Lower leg skin (tissue), 4 donors: ENCODE data around the gene HNRNPC. TPM values are rescaled to one million over a fixed set of nuclear protein-coding genes. Genes with fewer than 3 reads are reported as not detected.
"Not testable (repeated sequence)": the region's sequence is repeated elsewhere in the genome, so short reads cannot be mapped to it uniquely, and the experiment has no call there.

ENCODE experiments used
- DNase-seq, 2 donors: peaks; one replicate each; pipeline ENCODE4 v3.0.0-alpha.2; 2019; ENCODE audit warnings: low spot score in 2 of 2
- H3K4me3 ChIP-seq: fragments of 200-600 bp; sonication (generic); 2 replicates; pipeline ENCODE4 v1.5.1; 2017; ENCODE audit warnings: mild to moderate bottlenecking, low read depth; ENCODE audit not compliant: poor library complexity, severe bottlenecking
- CTCF ChIP-seq, 3 donors: fragments of 450-650 bp; IDR thresholded peaks; one replicate each; pipeline ENCODE4 v1.5.1; 2016; ENCODE audit warnings: antibody characterized with exemption in 3 of 3, mild to moderate bottlenecking in 3 of 3, moderate library complexity in 2 of 3
- POLR2A ChIP-seq, 2 donors: fragments of 450-650 bp; IDR thresholded peaks; one replicate each; pipeline ENCODE4 v1.6.1; 2016 to 2017; ENCODE audit warnings: antibody characterized with exemption in 2 of 2, mild to moderate bottlenecking in 1 of 2, moderate library complexity in 1 of 2
- WGBS, 2 donors: methylation state at CpG; one replicate each; pipeline ENCODE4 v1.1.5; 2018; 5-methylcytosine and 5-hydroxymethylcytosine counted together
- intact Hi-C: fragments of 100-400 bp; cut with DNase I; formaldehyde crosslinking; loops from one replicate; pipeline ENCODE4 v1.15.0; 2023; ENCODE audit warnings: low total_unique reads
- total RNA-seq, 4 donors: library from RNA; depleted of rRNA; stranded (reverse); fragments of >200 nt; gene quantifications; one replicate each; pipeline ENCODE4 v1.1.0, GENCODE V29; 2016

HNRNPC gene
- total RNA-seq, 4 donors from 2014 or later, result 312 to 425 (median 376) TPM

DNA sequence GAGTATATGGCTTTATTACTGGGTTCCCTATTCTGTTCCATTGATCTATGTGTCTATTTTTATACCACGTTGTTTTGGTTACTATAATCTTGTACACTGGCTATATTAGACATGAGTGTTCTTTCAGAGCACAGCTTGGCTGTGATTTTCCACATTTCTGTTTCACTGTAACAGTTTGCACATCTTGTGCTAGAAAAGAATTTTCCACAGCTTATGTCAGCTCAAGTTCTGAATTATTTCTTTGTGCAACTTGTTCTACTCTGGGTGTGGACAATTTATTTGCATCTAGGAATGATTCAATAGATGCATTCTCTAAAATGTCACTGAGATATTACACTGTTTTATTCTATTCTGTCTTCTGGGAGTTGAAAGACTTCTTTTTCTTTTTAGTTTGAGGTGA lies 85.0 kb downstream of the HNRNPC start:
- 24% methylated on average over 1 of the region's 1 CpG for WGBS, 2 donors
- H3K4me3 ChIP-seq, result no peak overlapping the region
- intact Hi-C loops, result no loop called here
- TF ChIP-seq POLR2A (IDR thresholded peaks at IDR 0.05) (no peak), CTCF (IDR thresholded peaks at IDR 0.05) (no peak)
- no peak for DNase-seq

- no peak for TF ChIP-seq POLR2A (IDR thresholded peaks at IDR 0.05)
- TF ChIP-seq CTCF (IDR thresholded peaks at IDR 0.05), result no peak
- DNase-seq, result no peak
- intact Hi-C loops, result no loop called here
- H3K4me3 ChIP-seq, result no peak overlapping the region
- WGBS, 2 donors, result 49 to 58% methylated on average over 2 of the region's 2 CpGs
Observed at GRCh38 chr14:21182166-21182565, 87.1 kb downstream of the HNRNPC start.

DNA sequence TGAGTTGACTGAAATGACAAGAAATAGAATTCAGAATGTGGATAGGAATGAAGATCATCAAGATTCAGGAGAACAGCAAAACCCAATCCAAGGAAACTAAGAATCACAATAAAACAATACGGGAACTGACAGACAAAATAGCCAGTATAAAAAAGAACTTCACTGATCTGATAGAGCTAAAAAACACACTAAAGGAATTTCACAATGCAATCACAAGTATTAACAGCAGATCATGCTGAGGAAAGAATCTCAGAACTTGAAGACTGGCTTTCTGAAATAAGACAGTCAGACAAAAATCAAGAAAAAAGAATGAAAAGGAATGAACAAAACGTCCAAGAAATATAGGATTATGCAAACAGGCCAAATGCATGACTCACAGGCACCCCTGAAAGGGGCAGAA lies 98.1 kb downstream of the HNRNPC start:
- no peak for TF ChIP-seq CTCF (IDR thresholded peaks at IDR 0.05)
- TF ChIP-seq POLR2A (IDR thresholded peaks at IDR 0.05), result no peak
- no peak for DNase-seq
- H3K4me3 ChIP-seq, result no peak overlapping the region
- intact Hi-C loops, result no loop called here
- WGBS, 2 donors, result 62 to 74% methylated on average over 2 of the region's 2 CpGs

GRCh38 chr14:21169573-21169972 lies 99.7 kb downstream of the HNRNPC start:
- H3K4me3 ChIP-seq, result no peak overlapping the region
- no peak for DNase-seq
- no peak for TF ChIP-seq POLR2A (IDR thresholded peaks at IDR 0.05)
- TF ChIP-seq CTCF (IDR thresholded peaks at IDR 0.05), result no peak
- 65 to 83% methylated on average over 4 of the region's 4 CpGs for WGBS, 2 donors
- intact Hi-C loops, result no loop called here

DNA sequence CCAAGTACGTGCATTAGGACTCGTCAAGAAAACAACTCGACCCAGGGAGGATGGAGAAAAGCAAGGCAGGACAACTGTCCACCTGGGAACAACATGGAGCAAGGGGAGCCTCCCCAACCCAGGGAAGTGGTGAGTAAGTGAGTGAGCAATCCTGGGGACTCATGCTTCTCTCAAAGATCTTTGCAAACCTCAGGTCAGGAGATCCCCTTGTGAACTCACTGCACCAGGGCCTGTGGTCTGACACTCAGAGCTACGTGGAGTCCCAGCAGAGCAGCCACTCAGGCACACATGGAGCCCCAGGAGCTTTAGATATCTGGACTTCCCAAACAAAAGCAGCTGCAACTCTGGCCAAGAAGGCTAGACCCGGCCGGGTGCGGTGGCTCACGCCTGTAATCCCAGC lies 101.2 kb downstream of the HNRNPC start:
- no peak for TF ChIP-seq CTCF (IDR thresholded peaks at IDR 0.05)
- TF ChIP-seq POLR2A (IDR thresholded peaks at IDR 0.05), result no peak

GRCh38 chr14:21165670-21166069 lies 103.6 kb downstream of the HNRNPC start:
- H3K4me3 ChIP-seq, DNase-seq, intact Hi-C loops: not testable (repeated sequence)
- 44 to 64% methylated on average over 1 of the region's 1 CpG for WGBS, 2 donors

More for the DNA sequence above, 101.2 kb downstream of the HNRNPC start:
- intact Hi-C loops, result no loop called here
- no peak overlapping the region for H3K4me3 ChIP-seq
- 84 to 92% methylated on average over 8 of the region's 8 CpGs for WGBS, 2 donors
- no peak for DNase-seq

DNA sequence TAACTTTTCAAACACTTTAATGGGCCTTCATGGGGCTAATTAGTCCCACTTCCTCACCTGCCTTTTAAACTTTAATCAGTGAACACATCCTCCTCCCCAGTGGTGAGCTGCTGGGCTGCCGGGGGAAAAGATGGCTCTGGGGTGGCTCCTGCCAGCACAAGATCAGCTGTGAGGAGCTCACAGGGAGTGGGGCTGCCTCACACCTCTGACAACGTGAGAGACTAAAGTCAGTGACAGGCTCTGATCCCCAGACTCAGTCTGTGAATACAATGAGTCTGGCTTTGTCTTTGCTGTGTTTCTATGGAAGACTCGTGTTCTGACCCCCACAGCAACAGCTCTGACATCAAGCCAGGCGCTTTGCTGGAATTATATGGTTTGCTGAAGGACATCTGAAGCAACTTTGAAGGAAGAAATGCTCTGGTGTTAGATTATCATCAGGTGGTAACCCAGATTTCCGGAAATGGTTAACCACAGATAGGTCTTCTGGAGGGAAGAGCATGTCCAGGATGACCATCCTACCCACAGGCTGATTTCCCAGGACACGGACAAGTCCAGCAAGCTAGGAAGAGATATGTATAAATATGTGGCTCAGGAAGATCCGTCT lies 104.1 kb downstream of the HNRNPC start:
- intact Hi-C loops, H3K4me3 ChIP-seq, DNase-seq: not testable (repeated sequence)
- WGBS, 2 donors, result 64 to 65% methylated on average over 7 of the region's 7 CpGs
